CD8-positive, alpha-beta memory T cell (primary cell): ENCODE data around the gene B4GALT7. TPM values are rescaled to one million over a fixed set of nuclear protein-coding genes. Genes with fewer than 3 reads are reported as not detected.
"Not testable (repeated sequence)": the region's sequence is repeated elsewhere in the genome, so short reads cannot be mapped to it uniquely, and the experiment has no call there.

Source experiments
- CTCF ChIA-PET: fragments of 350-600 bp; sonication (Branson Sonifier 250); formaldehyde crosslinking; loops from one replicate; lab custom pipeline; 2021; ENCODE audit warnings: antibody characterized with exemption; lab: Charles Lee
- POLR2A ChIA-PET: fragments of 350-600 bp; sonication (Branson Sonifier 250); formaldehyde crosslinking; loops from one replicate; lab custom pipeline; 2021; ENCODE audit warnings: antibody characterized with exemption; lab: Charles Lee
- DNase-seq, 5 donors: peaks; one replicate each; pipeline versions ENCODE4 v3.0.0 to v3.0.0-alpha.2; 2020 to 2022; ENCODE audit warnings: mixed read lengths in 1 of 5
- H3K27ac ChIP-seq: one replicate; pipeline ENCODE4 v1.7.0; 2013; ENCODE audit warnings: low read depth, mild to moderate bottlenecking, low read length, moderate library complexity
- H3K27me3 ChIP-seq: 2 replicates; pipeline ENCODE4 v1.7.0; 2013; ENCODE audit warnings: low read length, mild to moderate bottlenecking; ENCODE audit not compliant: insufficient read depth, poor library complexity, severe bottlenecking
- H3K36me3 ChIP-seq: 2 replicates; pipeline ENCODE4 v1.7.0; 2013; ENCODE audit warnings: mild to moderate bottlenecking, low read length, moderate library complexity; ENCODE audit not compliant: insufficient read depth
- H3K4me1 ChIP-seq: 2 replicates; pipeline ENCODE4 v1.7.0; 2013; ENCODE audit warnings: mild to moderate bottlenecking, low read length, moderate library complexity; ENCODE audit not compliant: insufficient read depth
- H3K4me3 ChIP-seq: 2 replicates; pipeline ENCODE4 v1.7.0; 2013; ENCODE audit warnings: mild to moderate bottlenecking, low read length
- H3K9me3 ChIP-seq: 2 replicates; pipeline ENCODE4 v1.7.0; 2013; ENCODE audit warnings: mild to moderate bottlenecking, low read length
- H3K27ac Mint-ChIP-seq, 8 donors: one replicate each; pipeline ENCODE4 v1.8.0; 2020 to 2021; ENCODE audit warnings: mixed read lengths in 8 of 8, mild to moderate bottlenecking in 6 of 8, inconsistent platforms in 3 of 8, moderate library complexity in 3 of 8
- H3K27me3 Mint-ChIP-seq, 2 donors: one replicate each; pipeline ENCODE4 v1.8.0; 2020 to 2021; ENCODE audit warnings: mixed read lengths in 2 of 2, mild to moderate bottlenecking in 1 of 2, moderate library complexity in 1 of 2
- H3K36me3 Mint-ChIP-seq, 3 donors: one replicate each; pipeline ENCODE4 v1.8.0; 2020 to 2021; ENCODE audit warnings: mixed read lengths in 3 of 3, inconsistent platforms in 1 of 3, mild to moderate bottlenecking in 1 of 3
- H3K4me1 Mint-ChIP-seq, 3 donors: one replicate each; pipeline ENCODE4 v1.8.0; 2020 to 2021; ENCODE audit warnings: mixed read lengths in 3 of 3, inconsistent platforms in 1 of 3, mild to moderate bottlenecking in 1 of 3
- H3K4me3 Mint-ChIP-seq, 7 donors: one replicate each; pipeline ENCODE4 v1.8.0; 2020 to 2021; ENCODE audit warnings: mixed read lengths in 7 of 7, mild to moderate bottlenecking in 6 of 7, moderate library complexity in 4 of 7, inconsistent platforms in 2 of 7
- H3K9me3 Mint-ChIP-seq, 5 donors: one replicate each; pipeline ENCODE4 v1.8.0; 2020 to 2022; ENCODE audit warnings: mixed read lengths in 5 of 5, mild to moderate bottlenecking in 3 of 5, moderate library complexity in 2 of 5, inconsistent platforms in 1 of 5
- polyA plus RNA-seq: library from polyadenylated mRNA; unstranded; fragments of 300-500 nt; fragmentation: Illumina TruSeq; gene quantifications from one replicate; pipeline ENCODE4 v1.2.3, GENCODE V29; 2021
- total RNA-seq, 2 experiments: library from RNA; stranded (reverse); gene quantifications; one replicate each; pipeline ENCODE4 v1.2.3, GENCODE V29; 2021

The B4GALT7 gene
- total and polyA plus RNA-seq, 3 experiments from 2014 or later = 17.7 to 24.4 (median 20.2) TPM

DNA sequence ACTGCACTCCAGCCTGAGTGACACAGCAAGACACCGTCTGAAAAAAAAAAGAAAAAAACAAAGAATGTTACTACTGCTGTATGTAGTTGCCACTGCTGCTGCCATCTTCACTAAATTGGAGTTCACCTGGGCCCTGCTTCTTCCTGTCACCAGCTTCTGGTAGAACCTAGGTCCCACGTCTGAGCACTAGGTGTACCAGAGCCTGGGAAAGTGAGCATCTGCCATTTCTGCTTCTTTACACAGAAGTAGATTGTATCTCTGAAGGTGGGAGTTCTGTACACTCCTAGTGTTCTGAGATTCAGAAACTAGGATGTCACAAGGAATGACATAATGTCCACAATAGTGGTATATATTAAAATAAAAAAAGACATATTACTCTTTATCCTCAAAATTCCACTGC is 51.3 kb downstream of the B4GALT7 start:
- H3K36me3 Mint-ChIP-seq, H3K27ac Mint-ChIP-seq, H3K36me3 ChIP-seq, H3K4me3 ChIP-seq, CTCF ChIA-PET, POLR2A ChIA-PET, H3K9me3 Mint-ChIP-seq, H3K27ac ChIP-seq, H3K27me3 Mint-ChIP-seq, H3K27me3 ChIP-seq, H3K4me3 Mint-ChIP-seq, DNase-seq, H3K4me1 ChIP-seq, H3K4me1 Mint-ChIP-seq, H3K9me3 ChIP-seq: not testable (repeated sequence)

DNA sequence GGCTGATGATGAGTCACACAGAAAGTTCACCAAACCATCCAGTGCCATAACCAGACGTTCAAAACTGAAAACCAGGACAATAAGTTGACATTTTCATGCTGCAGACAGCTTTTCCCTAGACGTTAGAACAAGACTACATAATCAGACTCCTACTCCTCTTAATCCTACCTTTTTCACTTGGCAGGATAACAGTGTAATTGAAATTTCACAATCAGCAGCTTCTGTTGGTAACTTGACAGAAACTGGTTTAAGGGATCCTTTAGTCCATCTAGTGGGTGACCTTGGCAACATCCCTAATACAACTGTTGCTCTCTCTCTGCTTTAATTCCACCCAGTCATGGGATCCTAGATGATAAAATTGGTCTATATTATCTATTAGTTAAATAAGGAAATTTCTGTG is 57.9 kb downstream of the B4GALT7 start:
- H3K27ac ChIP-seq, H3K27ac Mint-ChIP-seq, H3K4me3 ChIP-seq, H3K36me3 Mint-ChIP-seq, H3K36me3 ChIP-seq, H3K4me1 ChIP-seq, H3K27me3 Mint-ChIP-seq, POLR2A ChIA-PET, H3K27me3 ChIP-seq, DNase-seq, CTCF ChIA-PET, H3K9me3 Mint-ChIP-seq, H3K9me3 ChIP-seq, H3K4me3 Mint-ChIP-seq: not testable (repeated sequence)
- H3K4me1 Mint-ChIP-seq = peaks cover 2 to 25% (median 6%) of the 10 kb centered on the region in 3 donors

DNA sequence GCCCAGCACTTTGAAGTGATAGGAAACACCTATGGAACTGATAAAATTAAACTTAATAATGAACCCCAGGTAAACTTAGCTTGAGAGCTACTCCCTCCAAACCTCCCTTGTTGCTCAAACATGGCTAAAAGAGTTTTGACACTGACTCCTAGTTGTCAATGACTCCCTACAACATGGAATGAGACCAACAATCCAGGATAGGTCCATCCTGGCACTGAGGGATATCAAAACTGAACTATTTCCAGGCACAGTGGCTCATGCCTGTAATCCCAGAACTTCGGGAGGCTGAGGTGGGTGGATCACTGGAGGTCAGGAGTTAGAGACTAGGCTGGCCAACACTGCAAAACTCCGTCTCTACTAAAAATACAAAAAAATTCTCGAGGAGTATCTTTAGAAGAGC is 58.6 kb downstream of the B4GALT7 start:
- peaks cover 2 to 25% (median 6%) of the 10 kb centered on the region in 3 donors for H3K4me1 Mint-ChIP-seq
- H3K36me3 Mint-ChIP-seq, H3K9me3 ChIP-seq, H3K4me1 ChIP-seq, H3K27ac ChIP-seq, CTCF ChIA-PET, H3K27me3 ChIP-seq, H3K4me3 ChIP-seq, H3K27ac Mint-ChIP-seq, DNase-seq, H3K4me3 Mint-ChIP-seq, H3K36me3 ChIP-seq, POLR2A ChIA-PET, H3K9me3 Mint-ChIP-seq, H3K27me3 Mint-ChIP-seq: not testable (repeated sequence)

Other genes with a start within 250 kb of the B4GALT7 start
- 100 to 1,000 TPM; 112 to 126 TPM for gene LMAN2, start 248.5 kb upstream of the B4GALT7 start, total RNA-seq
- gene LMAN2, start 248.5 kb upstream of the B4GALT7 start, polyA plus RNA-seq = 276 TPM
- gene RGS14, start 242.2 kb upstream of the B4GALT7 start, total RNA-seq = 10 to 100 TPM; 60.5 to 61.9 TPM
- gene RGS14, start 242.2 kb upstream of the B4GALT7 start, polyA plus RNA-seq = 83.5 TPM
- gene SLC34A1, start 215.7 kb upstream of the B4GALT7 start, total RNA-seq = under 1 TPM in 1 of 2 experiments, not detected in 1; 0.09 TPM
- 0.17 TPM for gene SLC34A1, start 215.7 kb upstream of the B4GALT7 start, polyA plus RNA-seq
- gene PFN3, start 199.5 kb upstream of the B4GALT7 start, total RNA-seq = not detected
- gene PFN3, start 199.5 kb upstream of the B4GALT7 start, polyA plus RNA-seq = not detected
- 10 to 100 TPM in 1 of 2 experiments, 1 to 10 TPM in 1; 9.2 to 10.3 TPM for gene F12, start 190.6 kb upstream of the B4GALT7 start, total RNA-seq
- 1.9 TPM for gene F12, start 190.6 kb upstream of the B4GALT7 start, polyA plus RNA-seq
- gene GRK6, start 173.5 kb upstream of the B4GALT7 start, total RNA-seq = 100 to 1,000 TPM; 180 to 185 TPM
- 201 TPM for gene GRK6, start 173.5 kb upstream of the B4GALT7 start, polyA plus RNA-seq
- 10 to 100 TPM; 14.7 to 15.3 TPM for gene PRR7, start 153.3 kb upstream of the B4GALT7 start, total RNA-seq
- 22.1 TPM for gene PRR7, start 153.3 kb upstream of the B4GALT7 start, polyA plus RNA-seq
- gene DBN1, start 126.5 kb upstream of the B4GALT7 start, total RNA-seq = 10 to 100 TPM; 47.9 to 50.5 TPM
- 28.1 TPM for gene DBN1, start 126.5 kb upstream of the B4GALT7 start, polyA plus RNA-seq
- gene PDLIM7, start 102.5 kb upstream of the B4GALT7 start, total RNA-seq = 10 to 100 TPM; 28.4 to 30.4 TPM
- gene PDLIM7, start 102.5 kb upstream of the B4GALT7 start, polyA plus RNA-seq = 6.0 TPM
- gene DOK3, start 90.3 kb upstream of the B4GALT7 start, total RNA-seq = 1 to 10 TPM; 4.2 to 5.1 TPM
- 0.08 TPM for gene DOK3, start 90.3 kb upstream of the B4GALT7 start, polyA plus RNA-seq
- 100 to 1,000 TPM; 160 to 164 TPM for gene DDX41, start 83.2 kb upstream of the B4GALT7 start, total RNA-seq
- gene DDX41, start 83.2 kb upstream of the B4GALT7 start, polyA plus RNA-seq = 61.7 TPM
- gene FAM193B, start 45.6 kb upstream of the B4GALT7 start, total RNA-seq = 10 to 100 TPM; 72.9 to 76.6 TPM
- 8.5 TPM for gene FAM193B, start 45.6 kb upstream of the B4GALT7 start, polyA plus RNA-seq
- 100 to 1,000 TPM; 138 to 142 TPM for gene TMED9, start 7.9 kb upstream of the B4GALT7 start, total RNA-seq
- gene TMED9, start 7.9 kb upstream of the B4GALT7 start, polyA plus RNA-seq = 140 TPM
- 1 to 10 TPM; 5.8 to 6.7 TPM for gene FAM153A, start 182.8 kb downstream of the B4GALT7 start, total RNA-seq
- 0.67 TPM for gene FAM153A, start 182.8 kb downstream of the B4GALT7 start, polyA plus RNA-seq